Smooth muscle cell (in vitro differentiated cells): ENCODE data around the gene PIK3R5. TPM values are rescaled to one million over a fixed set of nuclear protein-coding genes. Genes with fewer than 3 reads are reported as not detected.

Source experiments
- DNase-seq: peaks from one replicate; lab custom pipeline; 2025; ENCODE audit not compliant: unreplicated experiment; lab: John Stamatoyannopoulos, UW
- H2AFZ ChIP-seq: fragments of 200-600 bp; sonication (generic); 2 replicates; pipeline ENCODE4 v1.6.0; 2016; ENCODE audit warnings: antibody characterized with exemption, low read depth, mild to moderate bottlenecking
- H3F3A ChIP-seq: fragments of 200-600 bp; sonication (generic); 2 replicates; pipeline ENCODE4 v1.6.0; 2017; ENCODE audit warnings: antibody characterized with exemption, low read depth
- H3K27ac ChIP-seq: fragments of 200-600 bp; sonication (generic); 2 replicates; pipeline ENCODE4 v1.5.1; 2016; ENCODE audit warnings: low read depth, mild to moderate bottlenecking
- H3K27me3 ChIP-seq: fragments of 200-600 bp; sonication (generic); 2 replicates; pipeline ENCODE4 v1.6.1; 2016; ENCODE audit warnings: low read depth, mild to moderate bottlenecking
- H3K36me3 ChIP-seq: fragments of 200-600 bp; sonication (generic); 2 replicates; pipeline ENCODE4 v1.5.1; 2016; ENCODE audit warnings: low read depth
- H3K4me1 ChIP-seq: fragments of 200-600 bp; sonication (generic); 2 replicates; pipeline ENCODE4 v1.5.1; 2016; ENCODE audit warnings: low read depth
- H3K4me2 ChIP-seq: fragments of 200-600 bp; sonication (generic); 2 replicates; pipeline ENCODE4 v1.6.0; 2016; ENCODE audit warnings: mild to moderate bottlenecking
- H3K4me3 ChIP-seq: fragments of 200-600 bp; sonication (generic); 2 replicates; pipeline ENCODE4 v1.5.1; 2016; ENCODE audit warnings: mild to moderate bottlenecking
- H3K79me2 ChIP-seq: fragments of 200-600 bp; sonication (generic); 2 replicates; pipeline ENCODE4 v1.6.0; 2016; ENCODE audit warnings: low read depth, mild to moderate bottlenecking
- H3K9ac ChIP-seq: fragments of 200-600 bp; sonication (generic); 2 replicates; pipeline ENCODE4 v1.6.0; 2016; ENCODE audit warnings: low read depth
- H3K9me3 ChIP-seq: fragments of 200-600 bp; sonication (generic); replicated peaks from 2 replicates; pipeline ENCODE4 v1.5.1; 2016; ENCODE audit warnings: low read depth
- H4K20me1 ChIP-seq: fragments of 200-600 bp; sonication (generic); 2 replicates; pipeline ENCODE4 v1.6.0; 2016; ENCODE audit warnings: low read depth
- CTCF ChIP-seq: fragments of 200-600 bp; sonication (generic); IDR thresholded peaks from 2 replicates; pipeline ENCODE4 v1.5.1; 2017; ENCODE audit warnings: borderline replicate concordance, mild to moderate bottlenecking, antibody characterized with exemption; ENCODE audit not compliant: insufficient read depth, poor library complexity, severe bottlenecking
- WGBS: methylation state at CpG from one replicate; pipeline ENCODE4 v1.1.7; 2016; ENCODE audit warnings: low lambda C conversion rate; 5-methylcytosine and 5-hydroxymethylcytosine counted together
- polyA plus RNA-seq: library from polyadenylated mRNA; unstranded; fragments of >200 nt; fragmentation: Nextera tagmentation; extraction: Ambion mirVana; gene quantifications from 2 replicates; pipeline ENCODE4 v1.2.1, GENCODE V29; 2016
- total RNA-seq: library from RNA; depleted of rRNA; stranded (reverse); fragments of >200 nt; gene quantifications from 2 replicates; pipeline ENCODE4 v1.2.3, GENCODE V29; 2014

PIK3R5 gene
- total and polyA plus RNA-seq, 2 experiments from 2014 or later: not detected

DNA sequence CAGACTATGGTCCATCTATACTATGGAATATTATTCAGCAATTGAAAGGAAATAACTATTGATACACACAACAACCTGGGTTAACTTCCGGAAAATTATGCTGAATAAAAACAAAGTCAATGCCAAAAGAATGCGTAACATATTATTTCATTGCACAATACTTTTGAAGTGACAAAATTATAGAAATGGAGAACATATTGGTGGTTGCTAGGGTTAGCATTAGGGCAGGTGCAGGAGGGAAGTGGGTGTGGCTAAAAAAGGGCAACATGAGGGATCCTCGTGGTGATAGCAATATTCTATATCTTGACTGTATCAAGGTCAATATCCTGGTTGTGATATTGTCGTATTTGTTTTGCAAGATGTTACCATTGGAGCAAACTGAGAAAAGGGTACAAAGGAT lies 34.9 kb downstream of the PIK3R5 start:
- Histone ChIP-seq H3K9me3 (peaks cover 10% of the 10 kb centered on the region), H3K27ac (no peak overlapping the region), H3K4me2 (no peak overlapping the region), H3K79me2 (no peaks in the 10 kb centered on the region), H3F3A (no peaks in the 10 kb centered on the region), H3K4me1 (no peaks in the 10 kb centered on the region), H2AFZ (no peak overlapping the region), H4K20me1 (no peaks in the 10 kb centered on the region), H3K4me3 (no peak overlapping the region), H3K27me3 (no peaks in the 10 kb centered on the region), H3K36me3 (no peaks in the 10 kb centered on the region), H3K9ac (no peak overlapping the region)
- DNase-seq: no peak
- TF ChIP-seq CTCF: no peak
- 89% methylated on average over 4 of the region's 4 CpGs for WGBS

- H3K4me2 ChIP-seq: no peak overlapping the region
- no peak for TF ChIP-seq CTCF
- no peaks in the 10 kb centered on the region for H4K20me1 ChIP-seq
- no peak overlapping the region for H3K27ac ChIP-seq
- peaks cover 10% of the 10 kb centered on the region for H3K9me3 ChIP-seq
- H3K4me1 ChIP-seq: no peaks in the 10 kb centered on the region
- H3K79me2 ChIP-seq: no peaks in the 10 kb centered on the region
- no peak overlapping the region for H3K9ac ChIP-seq
- no peak overlapping the region for H2AFZ ChIP-seq
- no peaks in the 10 kb centered on the region for H3K36me3 ChIP-seq
- no peak for DNase-seq
- no peak overlapping the region for H3K4me3 ChIP-seq
- H3F3A ChIP-seq: no peaks in the 10 kb centered on the region
- no peaks in the 10 kb centered on the region for H3K27me3 ChIP-seq
Observed at GRCh38 chr17:8928347-8928746, 37.2 kb downstream of the PIK3R5 start.

DNA sequence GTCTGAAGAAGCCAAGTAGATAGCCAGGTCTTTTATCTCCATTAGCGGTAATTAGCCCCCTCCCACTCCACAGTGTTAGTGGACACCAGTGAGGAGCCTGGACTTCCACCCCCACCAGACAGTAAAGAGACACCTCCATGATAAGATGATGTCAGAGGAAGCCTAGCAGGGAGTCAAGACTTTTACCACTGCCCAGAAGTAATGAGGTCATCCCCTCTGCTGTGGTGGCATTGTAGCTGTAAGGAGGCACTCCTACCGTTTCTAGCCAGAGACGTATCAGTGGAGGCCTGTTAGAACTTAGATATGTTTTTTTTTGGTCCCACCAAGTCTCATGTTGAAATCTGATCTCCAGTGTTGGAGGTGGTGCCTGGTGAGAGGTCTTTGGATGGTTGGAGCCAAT lies 38.1 kb downstream of the PIK3R5 start:
- H3K4me3 ChIP-seq: no peak overlapping the region
- H3F3A ChIP-seq: no peaks in the 10 kb centered on the region
- no peaks in the 10 kb centered on the region for H3K79me2 ChIP-seq
- 88% methylated on average over 3 of the region's 3 CpGs for WGBS
- H3K36me3 ChIP-seq: no peaks in the 10 kb centered on the region
- TF ChIP-seq CTCF: no peak
- peaks cover 10% of the 10 kb centered on the region for H3K9me3 ChIP-seq
- no peaks in the 10 kb centered on the region for H3K27me3 ChIP-seq
- H3K27ac ChIP-seq: no peak overlapping the region
- H4K20me1 ChIP-seq: no peaks in the 10 kb centered on the region
- no peak overlapping the region for H3K4me2 ChIP-seq
- H2AFZ ChIP-seq: no peak overlapping the region
- DNase-seq: no peak
- no peaks in the 10 kb centered on the region for H3K4me1 ChIP-seq
- H3K9ac ChIP-seq: no peak overlapping the region

- H3K4me3 ChIP-seq: no peak overlapping the region
- H4K20me1 ChIP-seq: no peaks in the 10 kb centered on the region
- WGBS: 73% methylated on average over 4 of the region's 4 CpGs
- no peaks in the 10 kb centered on the region for H3F3A ChIP-seq
- H3K79me2 ChIP-seq: no peaks in the 10 kb centered on the region
- no peaks in the 10 kb centered on the region for H3K4me1 ChIP-seq
- no peak overlapping the region for H3K9ac ChIP-seq
- H2AFZ ChIP-seq: no peak overlapping the region
- no peaks in the 10 kb centered on the region for H3K36me3 ChIP-seq
- H3K4me2 ChIP-seq: no peak overlapping the region
- TF ChIP-seq CTCF: no peak
- H3K27me3 ChIP-seq: no peaks in the 10 kb centered on the region
- DNase-seq: no peak
- peaks cover 10% of the 10 kb centered on the region for H3K9me3 ChIP-seq
- no peak overlapping the region for H3K27ac ChIP-seq
Observed at GRCh38 chr17:8925808-8926207, 39.7 kb downstream of the PIK3R5 start.
